Measurements from ENCODE around the gene GLI1. TPM values are rescaled to one million over a fixed set of nuclear protein-coding genes. Genes with fewer than 3 reads are reported as not detected.

GLI1 gene
- total and polyA plus RNA-seq, 2 of the 13 experiments (the other 11 are each of a cell fraction or from before 2014, with no cell fraction given), result 0.09 to 0.20 TPM

DNA sequence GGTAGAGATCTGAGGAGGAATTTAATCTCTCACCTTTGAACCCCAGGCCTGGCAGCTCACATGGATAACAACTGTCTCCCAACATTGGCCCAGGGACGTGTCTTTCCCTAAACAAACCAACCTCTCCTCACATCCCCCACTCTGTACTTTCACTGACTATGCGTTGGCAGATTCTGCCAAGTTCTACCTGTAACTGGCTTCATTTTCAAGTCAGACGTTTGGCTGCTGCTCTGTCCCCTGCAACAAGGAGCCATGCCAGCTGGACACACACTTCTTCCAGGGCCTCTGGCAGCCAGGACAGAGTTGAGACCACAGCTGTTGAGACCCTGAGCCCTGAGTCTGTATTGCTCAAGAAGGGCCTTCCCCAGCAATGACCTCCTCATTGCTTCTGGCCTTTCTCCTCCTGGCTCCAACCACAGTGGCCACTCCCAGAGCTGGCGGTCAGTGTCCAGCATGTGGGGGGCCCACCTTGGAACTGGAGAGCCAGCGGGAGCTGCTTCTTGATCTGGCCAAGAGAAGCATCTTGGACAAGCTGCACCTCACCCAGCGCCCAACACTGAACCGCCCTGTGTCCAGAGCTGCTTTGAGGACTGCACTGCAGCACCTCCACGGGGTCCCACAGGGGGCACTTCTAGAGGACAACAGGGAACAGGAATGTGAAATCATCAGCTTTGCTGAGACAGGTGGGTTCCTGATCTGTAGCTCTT is 24.9 kb upstream of the GLI1 start, which contains the start of gene INHBC (continued):
- no peak for TF ChIP-seq ZKSCAN8 (CRISPR knock-in tag; IDR thresholded peaks at IDR 0.05; ENCODE audit: borderline replicate concordance)
- no peak for TF ChIP-seq HNRNPK (IDR thresholded peaks at IDR 0.05; ENCODE audit: low read depth, low read length, poor library complexity, severe bottlenecking)
- TF ChIP-seq SP4 (CRISPR knock-in tag; IDR thresholded peaks at IDR 0.05), result no peak
- peak; percentile 40; the same call in 1 of the 2 replicates for TF ChIP-seq ZNF543 (CRISPR knock-in tag; IDR thresholded peaks at IDR 0.05)
- TF ChIP-seq KMT2B (CRISPR knock-in tag; IDR thresholded peaks at IDR 0.05), result 0 out of 2 replicates have a peak, but pooled peaks have one; percentile 18
- peak; percentile 60 for TF ChIP-seq SPEN (CRISPR knock-in tag; IDR thresholded peaks at IDR 0.05; ENCODE audit: low read depth)
- TF ChIP-seq SP2 (CRISPR knock-in tag; IDR thresholded peaks at IDR 0.05), result no peak
- no peak for TF ChIP-seq TSC22D2 (CRISPR knock-in tag; IDR thresholded peaks at IDR 0.05; ENCODE audit: borderline replicate concordance)
- TF ChIP-seq KAT2B (IDR thresholded peaks at IDR 0.05; ENCODE audit: borderline replicate concordance, low read depth, low read length), result no peak
- peak in 1 of 2 experiments; percentile 51; a peak in 1 of 4 replicates for TF ChIP-seq EP300 (IDR thresholded peaks at IDR 0.05; ENCODE audit: low read depth in 2 of 2, low read length in 2 of 2)
- TF ChIP-seq EP300 (CRISPR knock-in tag; IDR thresholded peaks at IDR 0.05; ENCODE audit: borderline replicate concordance), result no peak
- TF ChIP-seq, protein P1, sequence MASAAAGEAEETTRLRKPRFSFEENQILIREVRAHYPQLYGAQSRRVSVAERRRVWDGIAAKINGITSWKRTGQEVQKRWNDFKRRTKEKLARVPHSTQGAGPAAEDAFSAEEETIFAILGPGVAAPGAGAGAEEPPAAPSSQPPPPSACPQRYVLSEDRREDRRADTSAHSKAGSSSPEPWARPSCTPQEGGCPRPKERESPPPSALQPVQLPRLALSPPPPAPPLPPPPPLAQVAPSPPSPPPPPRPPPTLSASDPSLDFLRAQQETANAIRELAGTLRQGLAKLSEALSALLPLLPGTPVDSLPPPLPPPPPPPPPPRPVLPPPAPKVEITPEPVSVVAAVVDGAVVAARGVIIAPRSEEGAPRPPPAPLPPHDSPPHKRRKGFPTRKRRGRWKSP (CRISPR knock-in tag; IDR thresholded peaks at IDR 0.05), result 0 out of 2 replicates have a peak, but pooled peaks have one; percentile 33
- no peak for TF ChIP-seq XBP1 (CRISPR knock-in tag; IDR thresholded peaks at IDR 0.05)
- TF ChIP-seq ZNF354B (CRISPR knock-in tag; IDR thresholded peaks at IDR 0.05), result no peak
- peak; percentile 36; the same call in 1 of the 2 replicates for TF ChIP-seq GATAD2A (CRISPR knock-in tag; IDR thresholded peaks at IDR 0.05)
- TF ChIP-seq ZNF740 (CRISPR knock-in tag; IDR thresholded peaks at IDR 0.05), result no peak
- no peak for TF ChIP-seq ZNF841 (CRISPR knock-in tag; IDR thresholded peaks at IDR 0.05; ENCODE audit: borderline replicate concordance)
- no peak for TF ChIP-seq ZNF737 (CRISPR knock-in tag; IDR thresholded peaks at IDR 0.05; ENCODE audit: borderline replicate concordance)
- TF ChIP-seq KAT7 (CRISPR knock-in tag; IDR thresholded peaks at IDR 0.05; ENCODE audit: borderline replicate concordance), result no peak
- TF ChIP-seq SRY (CRISPR knock-in tag; IDR thresholded peaks at IDR 0.05), result no peak; the same call in 1 of the 2 replicates
- TF ChIP-seq NFATC3 (CRISPR knock-in tag; IDR thresholded peaks at IDR 0.05), result no peak
- TF ChIP-seq MYC (CRISPR knock-in tag; IDR thresholded peaks at IDR 0.05; ENCODE audit: borderline replicate concordance), result no peak
- TF ChIP-seq KLF13 (CRISPR knock-in tag; IDR thresholded peaks at IDR 0.05), result no peak
- TF ChIP-seq TIGD3 (CRISPR knock-in tag; IDR thresholded peaks at IDR 0.05; ENCODE audit: borderline replicate concordance), result no peak
- TF ChIP-seq FOXA3 (CRISPR knock-in tag; IDR thresholded peaks at IDR 0.05), result no peak
- no peak for TF ChIP-seq DNMT1 (CRISPR knock-in tag; IDR thresholded peaks at IDR 0.05)
- TF ChIP-seq USF2 (IDR thresholded peaks at IDR 0.05; ENCODE audit: low read depth, low read length), result no peak
- TF ChIP-seq USF2 (CRISPR knock-in tag; IDR thresholded peaks at IDR 0.05; ENCODE audit: borderline replicate concordance), result no peak

Data from HepG2 (cell line).